GM19468 (cell line): Measurements from ENCODE around the gene FSTL5.

ENCODE experiments used
- ATAC-seq: cut with Tn5 transposase; IDR thresholded peaks from one replicate; pipeline ENCODE4 v1.9.1; 2021; ENCODE audit warnings: mild to moderate bottlenecking, moderate library complexity, moderate number of reproducible peaks; ENCODE audit not compliant: unreplicated experiment; ENCODE audit errors: extremely low read depth

FSTL5 gene

DNA sequence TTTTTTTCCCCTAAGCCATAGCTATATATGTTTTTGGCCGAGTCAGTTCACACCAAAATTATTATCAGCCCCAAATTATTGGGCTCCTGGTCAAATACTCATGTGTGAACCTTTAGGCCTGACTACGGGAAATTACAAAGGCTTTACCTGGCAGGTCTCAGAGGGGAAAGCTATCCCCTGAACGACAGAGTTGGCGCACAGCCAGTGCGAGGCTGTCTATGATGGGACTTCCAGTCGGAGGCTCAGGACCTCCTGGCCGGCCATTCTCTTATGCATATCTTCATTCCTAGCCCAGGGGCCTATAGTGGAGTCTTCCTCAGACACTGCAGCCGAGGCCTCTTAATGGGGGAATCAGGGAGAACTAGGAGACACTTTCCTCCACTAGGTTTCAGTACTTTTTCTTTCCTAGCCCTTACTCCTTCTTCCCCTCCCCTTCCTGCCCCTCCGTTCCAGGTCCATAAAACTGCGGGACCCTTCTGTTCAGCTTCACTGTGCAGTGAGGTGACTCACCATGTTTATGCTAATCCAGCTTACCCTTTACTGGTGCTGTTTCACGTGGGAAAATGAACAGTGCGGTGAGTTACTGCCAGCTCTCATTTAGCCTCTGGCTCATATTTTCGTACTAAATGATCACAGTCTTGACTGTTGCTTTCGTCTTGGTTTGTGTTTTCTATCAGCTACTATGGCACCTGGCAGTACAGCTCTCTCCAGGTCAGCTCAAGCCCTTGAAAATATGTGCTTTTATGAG is 533.9 kb downstream of the FSTL5 start:
- ATAC-seq, result no peak

DNA sequence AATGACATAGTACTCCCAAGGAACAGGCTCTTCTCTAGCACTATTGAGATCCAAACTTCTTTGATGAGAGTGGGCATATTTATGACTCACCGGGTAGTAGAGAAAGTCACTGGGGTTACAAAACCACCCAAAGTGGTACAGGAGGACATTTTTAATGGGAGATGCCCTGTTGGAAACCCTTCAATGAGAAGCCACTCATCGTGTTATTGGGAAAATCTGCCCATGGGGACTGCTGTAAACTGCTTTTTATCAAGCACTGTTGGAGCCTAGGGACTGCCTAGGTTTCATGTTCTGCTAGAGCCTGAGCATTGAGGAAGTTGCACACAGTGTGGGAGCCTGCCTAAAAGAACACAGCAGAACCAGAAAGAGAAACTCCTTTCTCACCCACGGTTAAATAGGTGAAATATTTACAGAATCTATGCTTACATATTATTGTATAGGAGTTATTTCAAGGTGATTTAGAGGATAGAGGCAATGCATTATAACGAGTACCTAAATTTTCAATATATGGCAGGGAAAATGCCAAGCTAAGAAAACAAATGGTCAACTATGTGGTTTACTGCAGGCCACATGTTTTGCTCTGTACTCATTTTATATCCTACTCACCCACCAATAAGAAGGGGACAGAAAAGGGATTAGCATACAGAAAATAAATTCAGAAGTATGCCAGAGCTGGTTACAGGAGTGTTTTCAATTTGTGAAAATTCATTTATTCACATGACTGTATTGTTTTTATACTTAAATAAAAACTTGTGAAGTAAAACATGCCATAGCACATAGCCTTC is 559.1 kb downstream of the FSTL5 start:
- ATAC-seq, result peak; percentile 71

DNA sequence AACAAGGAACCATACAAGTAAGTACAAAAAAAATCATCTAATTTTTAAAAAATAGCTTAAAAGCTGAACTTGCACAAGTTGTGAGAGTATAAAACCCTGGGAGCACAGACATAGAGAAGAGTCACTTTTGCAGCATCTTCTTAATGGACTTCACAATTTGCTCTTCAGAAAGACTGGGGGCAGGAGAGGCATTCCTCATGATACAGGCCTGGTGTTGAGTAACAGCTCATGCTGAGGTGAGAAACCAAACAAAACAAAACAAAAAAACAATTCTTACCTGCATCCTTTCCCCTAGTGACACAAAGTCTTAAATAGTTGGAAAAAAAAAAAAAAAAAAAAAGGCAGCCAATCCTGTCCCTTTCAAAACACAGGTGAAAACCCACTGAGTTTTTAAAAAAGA is 562.8 kb downstream of the FSTL5 start:
- ATAC-seq, result no peak

DNA sequence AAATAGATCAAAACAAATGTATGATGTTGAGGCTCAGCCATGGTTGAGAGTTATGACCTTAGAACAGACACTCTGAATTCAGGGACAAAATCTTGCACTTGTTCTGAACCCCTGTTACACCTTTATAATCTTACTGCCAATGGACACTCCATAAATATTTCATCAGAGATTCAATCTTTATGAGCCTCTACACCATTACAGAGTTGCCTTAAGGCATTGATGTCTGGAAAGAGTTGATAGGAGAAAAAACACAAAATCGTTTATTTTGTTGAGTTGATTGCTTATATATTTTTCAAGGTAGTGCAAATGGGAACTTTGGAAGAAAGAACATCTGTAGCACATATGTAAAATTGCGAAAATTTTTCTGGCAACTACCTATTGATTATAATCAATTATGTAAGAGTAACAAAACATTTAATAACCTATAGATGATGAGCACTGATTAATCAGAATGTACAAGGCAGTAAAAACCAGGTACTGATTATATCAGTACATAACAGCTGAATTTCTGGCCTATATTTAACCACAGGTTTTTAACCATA is 568.5 kb downstream of the FSTL5 start:
- ATAC-seq, result no peak

DNA sequence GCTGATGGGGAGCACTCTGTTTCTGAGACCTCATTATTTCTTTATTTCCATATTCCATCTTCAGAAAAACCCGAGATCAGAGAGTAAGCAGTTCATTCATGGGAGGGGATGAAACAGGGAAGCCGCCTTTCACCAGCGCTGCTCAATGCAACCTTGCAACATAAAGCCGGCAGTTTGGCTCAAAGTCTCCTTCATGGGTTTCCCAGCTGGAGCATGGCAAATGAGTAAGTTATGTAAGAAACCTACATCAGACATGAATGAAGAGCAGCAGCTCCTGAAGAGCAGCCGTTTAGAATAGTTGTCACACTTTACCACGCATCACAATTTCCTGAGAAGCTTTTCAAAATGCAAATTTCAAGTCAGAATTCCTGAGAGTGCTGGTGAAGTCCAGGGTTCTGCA is 578.8 kb downstream of the FSTL5 start:
- ATAC-seq, result no peak

DNA sequence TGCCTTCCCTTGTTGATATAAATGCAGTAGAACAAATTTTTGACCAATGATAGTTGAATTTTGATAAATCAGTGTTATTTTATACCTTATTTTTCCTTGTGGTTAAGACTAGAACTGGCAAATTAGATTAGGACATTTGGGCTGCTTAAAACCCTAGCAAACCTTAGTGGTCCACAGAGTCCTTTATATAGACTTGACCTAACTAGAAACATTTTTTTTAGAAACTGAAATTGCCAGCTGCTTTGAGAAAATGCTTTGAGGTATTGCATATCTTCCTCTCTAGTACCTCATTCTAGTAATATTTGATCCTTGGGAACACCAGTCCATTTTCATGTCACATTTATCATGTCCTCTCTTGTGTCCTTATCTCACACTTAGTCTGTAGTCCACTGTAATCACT is 580.3 kb downstream of the FSTL5 start:
- ATAC-seq, result no peak

DNA sequence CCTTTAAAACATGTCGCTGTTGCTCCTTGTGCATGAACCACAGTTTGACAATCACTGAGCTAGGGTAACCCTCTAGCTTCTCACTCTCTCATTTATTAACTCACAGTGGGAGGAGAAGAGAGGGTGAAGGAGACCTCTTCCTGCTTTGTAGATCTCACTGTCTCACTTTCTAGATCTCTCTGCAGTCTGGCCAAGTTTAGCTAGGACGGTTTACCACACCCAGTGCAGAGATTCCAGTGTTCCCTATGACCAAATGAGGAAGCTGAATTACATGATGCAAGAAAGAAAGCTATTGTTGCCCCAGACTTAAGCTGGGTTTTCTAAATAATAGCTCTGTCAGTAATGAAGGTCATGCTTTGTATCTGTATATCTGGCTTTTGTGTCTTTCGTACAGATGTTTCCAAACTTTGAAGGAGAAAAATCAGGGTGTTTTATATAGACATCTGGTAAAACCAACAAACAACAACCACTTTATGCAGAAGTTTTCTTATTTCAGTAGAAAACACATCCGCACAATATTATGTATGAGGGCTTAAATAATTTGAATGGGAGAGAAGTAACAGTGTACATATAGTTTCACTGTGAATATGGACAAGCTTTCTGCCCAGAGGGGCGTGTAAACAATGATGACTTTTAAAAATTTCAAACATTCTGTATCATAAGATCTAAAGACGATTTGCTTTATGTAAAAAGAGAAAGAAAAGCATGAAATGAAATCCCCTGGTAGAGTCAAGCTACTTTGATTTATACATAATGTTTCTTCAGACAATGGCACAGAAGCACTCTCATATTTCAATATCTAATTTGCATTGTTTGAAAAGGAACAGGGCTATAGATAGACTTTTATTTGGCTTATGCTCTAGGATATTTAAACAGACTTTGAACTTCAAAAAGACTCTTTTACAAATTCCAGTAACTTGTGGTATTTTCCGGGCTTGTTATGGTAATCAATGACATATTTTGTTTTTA is 582.3 kb downstream of the FSTL5 start:
- peak; percentile 25 for ATAC-seq

DNA sequence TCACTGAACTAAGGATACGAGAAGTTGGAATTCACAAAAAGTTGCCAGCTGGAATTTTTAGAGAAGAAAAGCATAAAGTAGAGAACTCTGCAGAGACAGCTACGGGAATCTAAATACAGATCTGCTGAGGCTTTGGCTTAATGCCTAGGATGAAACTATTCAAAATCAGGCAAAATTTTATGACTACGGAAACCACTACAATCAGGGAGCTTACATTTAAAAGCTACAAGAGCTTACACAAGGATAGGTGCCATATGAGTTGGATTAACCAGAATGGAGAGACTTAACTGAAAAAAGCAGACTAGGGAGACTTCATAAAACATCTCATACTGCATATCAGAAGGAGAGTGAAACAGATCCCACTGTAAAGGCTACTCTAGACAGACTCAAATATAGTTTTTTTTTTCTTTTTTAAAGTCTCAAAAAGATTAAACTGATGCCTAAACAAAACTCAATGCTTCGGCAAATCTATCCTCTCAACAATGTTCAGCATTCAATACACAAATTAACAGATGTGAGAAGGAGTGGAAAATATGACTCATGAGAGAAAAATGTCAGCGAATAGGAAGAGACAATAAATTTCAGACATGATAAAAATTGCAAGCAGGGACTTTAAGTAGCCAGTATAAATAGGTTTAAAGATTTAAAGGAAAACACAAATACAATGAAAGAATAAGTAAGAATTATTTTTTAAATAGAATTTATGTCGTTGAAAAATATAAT is 586.1 kb downstream of the FSTL5 start:
- ATAC-seq, result no peak

DNA sequence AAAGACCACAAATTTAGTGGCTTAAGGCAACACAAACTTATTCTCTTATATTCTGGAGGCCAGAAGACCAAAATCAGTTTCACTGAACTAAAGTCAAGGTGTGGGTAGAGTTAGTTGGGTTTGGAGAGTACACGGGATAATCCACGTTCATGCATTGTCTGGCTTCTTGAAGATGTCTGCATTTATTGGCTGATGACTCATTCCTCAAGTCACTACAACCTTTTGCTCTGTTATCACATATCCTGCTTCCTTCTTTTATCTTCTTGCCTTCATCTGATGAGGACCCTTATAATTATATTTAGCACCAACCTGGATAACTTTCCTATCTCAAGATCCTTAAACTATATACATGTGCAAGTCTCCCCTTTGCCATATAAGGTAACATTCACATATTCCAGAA is 590.0 kb downstream of the FSTL5 start:
- ATAC-seq, result no peak

DNA sequence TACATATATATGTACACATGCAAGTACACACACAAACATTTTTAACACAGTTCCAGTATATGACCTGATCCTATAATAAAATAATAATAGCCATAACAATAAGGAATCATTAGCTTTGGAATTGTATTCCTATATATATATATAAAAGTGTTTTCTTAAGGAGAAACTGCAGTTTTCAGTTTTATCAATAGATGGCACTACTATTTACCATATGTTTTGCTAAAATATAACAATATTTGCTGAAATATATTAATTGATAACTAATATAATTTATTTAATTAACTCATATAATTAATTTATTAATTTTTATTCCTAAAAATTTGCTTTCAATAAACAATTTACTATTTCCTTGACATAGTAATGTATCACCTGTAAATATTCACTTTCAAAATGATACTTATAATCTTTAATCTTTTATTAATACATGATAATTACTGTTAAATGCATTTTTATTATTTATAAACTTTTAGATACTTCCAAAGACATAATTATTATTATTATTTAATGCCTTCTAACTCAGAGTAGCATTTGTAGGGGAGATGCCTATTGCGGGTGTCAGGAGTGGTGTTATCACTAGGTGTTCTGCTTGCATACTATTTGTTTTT is 599.5 kb downstream of the FSTL5 start:
- ATAC-seq, result no peak

DNA sequence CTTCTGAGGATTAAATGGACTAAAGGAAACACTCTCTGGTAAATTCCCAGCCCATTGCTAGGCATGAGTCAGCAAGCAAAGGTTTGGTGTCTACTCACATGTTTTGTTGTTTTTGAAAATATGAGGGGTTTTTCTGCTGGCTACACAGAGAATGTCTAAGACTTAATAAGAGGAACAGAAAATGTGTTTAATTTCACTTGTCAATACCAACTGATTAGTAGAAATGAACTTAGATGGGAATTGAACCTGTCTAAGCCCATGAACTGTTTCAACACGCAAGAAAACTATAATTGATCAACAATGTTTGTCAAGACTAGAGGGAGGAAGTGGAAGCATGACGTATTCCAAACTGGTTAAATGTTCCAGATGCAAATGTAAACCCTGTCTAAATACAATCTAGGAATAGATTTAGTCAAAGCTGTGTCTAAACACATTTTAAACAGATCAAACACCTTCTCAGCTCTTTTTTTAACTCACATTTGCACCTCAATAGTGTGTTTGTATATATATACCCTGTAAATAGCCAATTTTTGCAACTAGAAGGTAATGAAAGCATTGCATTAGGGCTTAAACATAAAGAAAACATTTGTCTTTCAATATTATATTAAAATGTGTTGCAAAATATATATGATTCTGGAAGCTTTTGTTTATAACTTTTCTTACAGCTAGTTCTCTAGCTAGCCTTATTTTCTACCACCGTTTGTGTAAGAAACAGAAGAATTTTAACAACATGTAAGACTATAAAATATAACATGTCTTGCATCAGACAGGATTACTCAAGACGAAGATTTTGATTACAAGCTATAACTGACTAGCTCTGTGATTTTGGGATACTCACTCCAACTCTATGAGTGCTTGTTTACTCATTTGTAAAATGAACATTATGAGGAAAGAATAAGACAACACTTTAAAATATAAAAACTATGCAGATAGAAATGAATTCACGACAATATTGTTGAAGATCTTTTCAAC is 607.8 kb downstream of the FSTL5 start:
- ATAC-seq, result peak; percentile 71

DNA sequence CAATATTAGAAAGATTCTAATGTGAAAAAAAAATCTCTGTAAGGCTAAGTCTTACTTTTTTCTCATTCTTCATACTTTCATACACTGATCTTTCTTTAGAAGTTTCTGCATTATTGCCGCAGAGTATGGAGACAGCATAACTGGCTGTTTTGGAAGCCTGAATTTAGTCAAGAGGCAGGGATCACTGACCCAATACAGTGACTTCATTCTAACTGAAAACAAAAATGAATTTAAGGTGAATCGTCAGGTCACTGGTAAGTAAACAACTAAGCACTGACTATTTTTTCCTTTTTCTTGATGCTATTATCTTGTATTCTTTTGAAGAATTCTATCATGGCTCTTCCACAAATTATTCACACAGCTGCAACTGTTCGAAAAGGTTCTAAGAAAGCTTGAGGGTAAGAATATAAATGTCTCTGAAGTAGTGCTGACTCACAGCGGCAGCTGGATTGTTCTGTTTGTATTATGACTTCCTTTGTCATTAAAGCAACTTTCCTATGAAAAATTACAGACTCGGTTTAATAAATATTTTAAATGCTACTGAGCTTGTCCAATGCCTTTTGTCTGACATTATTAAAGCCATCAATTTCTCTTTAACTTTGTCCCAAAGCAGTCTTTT is 609.3 kb downstream of the FSTL5 start:
- no peak for ATAC-seq

DNA sequence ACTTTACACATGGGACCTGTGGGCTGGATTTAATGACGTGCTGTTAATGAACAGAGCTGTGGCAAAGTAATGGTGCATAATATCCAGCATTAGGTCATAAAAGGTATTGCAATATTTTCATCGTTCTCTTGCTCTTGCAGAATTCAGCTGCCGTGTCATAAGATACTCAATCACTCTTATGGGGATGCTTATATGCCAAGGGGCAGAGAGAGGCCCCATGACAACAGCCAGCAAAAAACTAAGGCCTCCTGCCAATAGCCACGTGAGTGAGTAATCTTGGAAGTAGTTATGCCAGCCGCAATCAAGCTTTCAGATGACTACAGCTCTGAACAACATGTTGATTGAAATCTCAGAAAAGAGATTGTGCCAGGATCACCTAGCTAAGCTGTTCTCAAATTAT is 616.9 kb downstream of the FSTL5 start:
- ATAC-seq, result no peak

DNA sequence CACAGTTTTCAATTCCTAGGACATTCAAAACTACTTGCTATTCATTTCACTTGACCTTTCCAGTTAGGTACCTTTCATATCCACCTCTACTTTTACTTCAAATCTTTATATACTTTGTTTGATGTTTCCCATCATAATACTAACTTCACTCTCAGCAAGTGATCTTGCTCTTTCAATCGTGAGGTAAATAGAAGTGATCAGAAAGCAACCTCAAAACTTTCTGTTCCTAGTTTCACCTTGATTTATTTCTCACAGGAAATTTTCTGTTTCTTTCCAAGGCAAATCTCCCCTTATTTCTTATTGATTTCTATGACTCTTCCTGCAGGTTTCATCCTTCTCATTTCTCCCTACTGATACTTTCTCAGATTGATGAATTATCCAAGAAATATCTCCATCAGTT is 623.5 kb downstream of the FSTL5 start:
- ATAC-seq, result no peak

DNA sequence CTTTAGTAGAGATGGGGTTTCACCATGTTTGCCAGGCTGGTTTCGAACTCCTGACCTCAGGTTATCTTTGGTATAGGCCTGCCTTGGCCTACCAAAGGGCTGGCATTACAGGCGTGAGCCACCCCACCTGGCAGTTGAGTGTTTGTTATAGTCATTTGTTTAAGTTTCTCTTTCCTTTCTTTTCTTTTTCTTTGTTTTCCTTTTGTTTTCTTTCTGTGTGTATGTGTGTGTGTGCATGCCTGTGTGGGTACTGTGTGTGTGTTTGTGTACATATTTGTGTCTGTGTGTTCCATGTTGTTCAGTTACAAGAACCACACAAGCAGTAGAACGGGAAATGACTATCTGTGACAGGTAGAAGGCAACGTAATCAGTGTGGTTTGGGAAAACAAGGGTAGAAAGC is 624.9 kb downstream of the FSTL5 start:
- ATAC-seq, result no peak

DNA sequence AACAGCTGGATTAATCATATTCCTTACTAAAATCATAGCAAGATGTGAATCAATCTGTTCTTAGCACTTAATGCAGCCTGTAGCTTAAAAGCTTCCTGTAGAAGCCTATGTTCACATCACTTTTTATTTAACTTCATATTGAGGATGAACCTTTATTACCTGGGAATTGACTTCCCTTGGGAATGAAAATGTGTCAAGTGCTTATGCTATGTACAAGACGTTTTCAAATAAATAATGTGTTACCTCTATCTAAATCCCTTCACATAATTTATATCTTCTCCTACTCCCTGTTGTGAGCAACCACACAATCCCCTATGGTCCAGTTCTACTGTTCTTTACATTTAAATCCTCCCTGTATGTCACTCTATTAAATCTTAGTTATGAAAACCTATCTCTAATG is 633.1 kb downstream of the FSTL5 start:
- no peak for ATAC-seq

DNA sequence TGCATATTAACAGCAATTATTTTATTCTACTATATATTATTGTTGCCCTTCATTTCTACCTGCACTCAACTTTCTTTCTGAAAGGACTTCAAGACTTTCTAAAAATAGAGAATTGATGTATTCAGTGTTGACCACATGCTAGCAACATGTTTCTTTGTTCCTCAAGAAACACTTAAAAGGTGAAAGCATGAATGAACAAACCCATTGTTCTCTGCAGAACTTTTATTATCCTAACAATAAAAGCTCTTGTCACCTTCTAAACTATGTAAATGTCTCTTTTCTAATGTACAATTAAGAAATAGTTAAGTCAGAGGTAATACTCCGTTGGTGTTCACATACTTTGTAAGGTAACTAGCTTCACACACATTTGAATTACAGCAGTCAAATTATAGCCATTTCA is 638.7 kb downstream of the FSTL5 start:
- peak; percentile 46 for ATAC-seq

DNA sequence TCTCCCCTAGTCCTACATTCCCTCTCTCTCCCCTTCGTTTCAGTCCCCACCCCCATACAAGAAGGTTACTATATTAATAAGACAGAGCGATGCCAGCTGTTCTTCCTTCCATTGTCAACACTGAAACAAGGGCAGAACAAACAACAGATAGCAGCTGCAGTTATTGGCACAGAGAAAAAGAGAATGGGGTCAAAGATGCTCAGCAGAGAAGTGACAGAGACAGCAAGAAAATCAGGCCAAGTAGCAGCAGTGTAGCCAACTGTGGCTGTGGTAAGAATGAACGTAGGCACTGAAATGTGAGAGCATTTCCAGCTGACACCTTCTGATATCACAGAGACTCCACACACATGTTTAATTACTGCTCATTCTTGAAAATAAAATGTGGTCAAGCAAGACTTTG is 641.8 kb downstream of the FSTL5 start:
- ATAC-seq, result no peak
